H9 (cell line): ENCODE results near the gene NFYB. TPM values are rescaled to one million over a fixed set of nuclear protein-coding genes. Genes with fewer than 3 reads are reported as not detected.
A peak's percentile ranks its signal among the peaks of the same experiment; 100 is the strongest.
"Not testable (repeated sequence)": the region's sequence is repeated elsewhere in the genome, so short reads cannot be mapped to it uniquely, and the experiment has no call there.

Experiments
- DNase-seq: peaks from one replicate; pipeline ENCODE4 v3.0.0-alpha.2; 2017
- H2AFZ ChIP-seq: one replicate; pipeline ENCODE4 v1.6.1; 2013; ENCODE audit warnings: mild to moderate bottlenecking, low read length, control low read depth, moderate library complexity
- H2AK5ac ChIP-seq: 2 replicates; pipeline ENCODE4 v1.6.1; 2013; ENCODE audit warnings: low read length, control low read depth, mixed read lengths; ENCODE audit not compliant: insufficient read length
- H2BK120ac ChIP-seq: one replicate; pipeline ENCODE4 v1.6.1; 2013; ENCODE audit warnings: low read depth, mild to moderate bottlenecking, low read length, control low read depth, inconsistent platforms; ENCODE audit not compliant: poor library complexity, severe bottlenecking
- H2BK12ac ChIP-seq: 2 replicates; pipeline ENCODE4 v1.6.1; 2013; ENCODE audit warnings: low read length, control low read depth, mixed read lengths, low read depth; ENCODE audit not compliant: insufficient read length
- H2BK15ac ChIP-seq: 2 replicates; pipeline ENCODE4 v1.6.1; 2013; ENCODE audit warnings: low read depth, low read length, control low read depth
- H2BK20ac ChIP-seq: one replicate; pipeline ENCODE4 v1.6.1; 2013; ENCODE audit warnings: low read depth, mild to moderate bottlenecking, low read length, control low read depth, inconsistent platforms; ENCODE audit not compliant: poor library complexity, severe bottlenecking
- H2BK5ac ChIP-seq: 2 replicates; pipeline ENCODE4 v1.6.1; 2013; ENCODE audit warnings: low read length, control low read depth, mixed read lengths; ENCODE audit not compliant: insufficient read length
- H3K14ac ChIP-seq: 2 replicates; pipeline ENCODE4 v1.6.1; 2013; ENCODE audit warnings: low read length, control low read depth; ENCODE audit not compliant: insufficient read depth
- H3K18ac ChIP-seq: 2 replicates; pipeline ENCODE4 v1.6.1; 2013; ENCODE audit warnings: low read depth, mild to moderate bottlenecking, mixed read lengths, low read length, control low read depth; ENCODE audit not compliant: insufficient read length
- H3K23ac ChIP-seq: 2 replicates; pipeline ENCODE4 v1.6.1; 2013; ENCODE audit warnings: low read length, control low read depth, mixed read lengths, low read depth; ENCODE audit not compliant: insufficient read length
- H3K23me2 ChIP-seq: 2 replicates; pipeline ENCODE4 v1.6.1; 2013; ENCODE audit warnings: low read depth, mild to moderate bottlenecking, mixed read lengths, low read length, control low read depth; ENCODE audit not compliant: insufficient read length, poor library complexity, severe bottlenecking
- H3K27ac ChIP-seq: 2 replicates; pipeline ENCODE4 v1.5.1; 2013; ENCODE audit warnings: low read length, control low read depth, mixed read lengths, low read depth; ENCODE audit not compliant: insufficient read length
- H3K27me3 ChIP-seq: 2 replicates; pipeline ENCODE4 v1.6.1; 2013; ENCODE audit warnings: low read length, control low read depth, inconsistent platforms; ENCODE audit not compliant: insufficient read depth
- H3K4ac ChIP-seq: 2 replicates; pipeline ENCODE4 v1.6.1; 2013; ENCODE audit warnings: low read depth, mild to moderate bottlenecking, control low read depth, inconsistent platforms, low read length, moderate library complexity
- H3K4me1 ChIP-seq: 2 replicates; pipeline ENCODE4 v1.6.1; 2013; ENCODE audit warnings: low read length, control low read depth, inconsistent platforms; ENCODE audit not compliant: insufficient read depth
- H3K4me2 ChIP-seq: 2 replicates; pipeline ENCODE4 v1.6.1; 2013; ENCODE audit warnings: low read length, control low read depth, mixed read lengths; ENCODE audit not compliant: insufficient read length, insufficient read depth
- H3K56ac ChIP-seq: 2 replicates; pipeline ENCODE4 v1.6.1; 2013; ENCODE audit warnings: low read depth, mild to moderate bottlenecking, mixed read lengths, low read length, control low read depth; ENCODE audit not compliant: insufficient read length
- H3K79me1 ChIP-seq: 2 replicates; pipeline ENCODE4 v1.6.1; 2013; ENCODE audit warnings: low read depth, mild to moderate bottlenecking, moderate library complexity, low read length, control low read depth, inconsistent platforms; ENCODE audit not compliant: insufficient read depth, poor library complexity, severe bottlenecking
- H3K79me2 ChIP-seq: 2 replicates; pipeline ENCODE4 v1.6.1; 2013; ENCODE audit warnings: low read length, control low read depth, inconsistent platforms; ENCODE audit not compliant: insufficient read depth
- H3K9ac ChIP-seq: 2 replicates; pipeline ENCODE4 v1.6.1; 2013; ENCODE audit warnings: low read length, control low read depth, mixed read lengths; ENCODE audit not compliant: insufficient read length; ENCODE audit errors: extremely low read depth
- H3K9me3 ChIP-seq: one replicate; pipeline ENCODE4 v1.6.1; 2013; ENCODE audit warnings: low read depth, low read length, inconsistent platforms; ENCODE audit not compliant: control insufficient read depth
- H3T11ph ChIP-seq: one replicate; pipeline ENCODE4 v1.6.1; 2013; ENCODE audit warnings: mild to moderate bottlenecking, low read length, control low read depth, inconsistent platforms
- H4K20me1 ChIP-seq: one replicate; pipeline ENCODE4 v1.6.1; 2013; ENCODE audit not compliant: control insufficient read depth, insufficient read length, insufficient read depth
- H4K5ac ChIP-seq: 2 replicates; pipeline ENCODE4 v1.6.1; 2013; ENCODE audit warnings: low read depth, mild to moderate bottlenecking, mixed read lengths, low read length, control low read depth; ENCODE audit not compliant: insufficient read length
- H4K8ac ChIP-seq: replicated peaks from 2 replicates; pipeline ENCODE4 v1.6.1; 2013; ENCODE audit warnings: low read length, control low read depth, mixed read lengths, low read depth; ENCODE audit not compliant: insufficient read length
- H4K91ac ChIP-seq: 2 replicates; pipeline ENCODE4 v1.6.1; 2013; ENCODE audit warnings: low read depth, mild to moderate bottlenecking, moderate library complexity, mixed read lengths, low read length, control low read depth; ENCODE audit not compliant: insufficient read length
- H3K27ac Mint-ChIP-seq, 3 experiments: 2 replicates in 2 of 3; 3 replicates in 1 of 3; pipeline ENCODE4 v1.8.0; 2020 to 2021; ENCODE audit warnings: mixed read lengths in 3 of 3, mild to moderate bottlenecking in 1 of 3, moderate library complexity in 1 of 3
- H3K27me3 Mint-ChIP-seq: 2 replicates; pipeline ENCODE4 v1.8.0; 2021; ENCODE audit warnings: low read depth, mild to moderate bottlenecking, moderate library complexity, mixed read lengths
- H3K36me3 Mint-ChIP-seq, 3 experiments: 2 replicates in 2 of 3; 3 replicates in 1 of 3; pipeline ENCODE4 v1.8.0; 2020 to 2021; ENCODE audit warnings: low read depth in 3 of 3, mixed read lengths in 3 of 3; ENCODE audit not compliant: insufficient read depth in 1 of 3
- H3K4me1 Mint-ChIP-seq, 2 experiments: 2 replicates each; pipeline ENCODE4 v1.8.0; 2020; ENCODE audit warnings: mixed read lengths in 2 of 2
- H3K4me3 Mint-ChIP-seq, 2 experiments: 2 replicates in 1 of 2; 3 replicates in 1 of 2; pipeline ENCODE4 v1.8.0; 2020 to 2021; ENCODE audit warnings: mild to moderate bottlenecking in 2 of 2, mixed read lengths in 2 of 2, moderate library complexity in 1 of 2
- H3K9me3 Mint-ChIP-seq, 2 experiments: 2 replicates in 1 of 2; 3 replicates in 1 of 2; pipeline ENCODE4 v1.8.0; 2020; ENCODE audit warnings: mild to moderate bottlenecking in 2 of 2, mixed read lengths in 2 of 2, moderate library complexity in 1 of 2
- CTCF ChIP-seq: fragments of 200-600 bp; sonication (generic); conservative IDR thresholded peaks from 3 replicates; pipeline ENCODE4 v1.8.0; 2021; ENCODE audit warnings: antibody characterized with exemption, mild to moderate bottlenecking
- WGBS: extraction: QIAGEN DNeasy Blood & Tissue Kit; methylation state at CpG from one replicate; pipeline ENCODE4 v1.1.7; 2013; ENCODE audit warnings: missing lambda C conversion rate, low lambda C conversion rate, mixed read lengths; ENCODE audit not compliant: insufficient read length; ENCODE audit errors: extremely low coverage; 5-methylcytosine and 5-hydroxymethylcytosine counted together
- total RNA-seq: library from RNA; stranded (reverse); gene quantifications from 2 replicates; pipeline ENCODE4 v1.2.1, GENCODE V29; 2021

The NFYB gene
- total RNA-seq, 1 experiment from 2014 or later = 52.5 TPM

- no peak for TF ChIP-seq CTCF
- no peak overlapping the region for H2BK5ac ChIP-seq
- DNase-seq = no peak
- WGBS = no CpG with 5 or more reads among the region's 10 CpGs
- H3K27me3 ChIP-seq = no peaks in the 10 kb centered on the region
- no peaks in the 10 kb centered on the region for H3K36me3 Mint-ChIP-seq
- peaks cover 2% of the 10 kb centered on the region for H3K27me3 Mint-ChIP-seq
- no peak overlapping the region for H4K8ac ChIP-seq
- H3K56ac ChIP-seq = no peak overlapping the region
- H3K9me3 ChIP-seq = no peaks in the 10 kb centered on the region
- H2AK5ac ChIP-seq = no peak overlapping the region
- H2BK12ac ChIP-seq = no peak overlapping the region
- H4K5ac ChIP-seq = no peak overlapping the region
- H3K4me1 ChIP-seq = no peaks in the 10 kb centered on the region
- no peak overlapping the region for H3K23ac ChIP-seq
- H3K23me2 ChIP-seq = no peaks in the 10 kb centered on the region
- no peaks in the 10 kb centered on the region for H4K20me1 ChIP-seq
- no peak overlapping the region for H2AFZ ChIP-seq
- no peak overlapping the region for H2BK15ac ChIP-seq
- no peak overlapping the region for H3K27ac Mint-ChIP-seq
- no peaks in the 10 kb centered on the region for H3K79me1 ChIP-seq
- no peaks in the 10 kb centered on the region for H3K79me2 ChIP-seq
- H3K14ac ChIP-seq = no peak overlapping the region
- H3K4me1 Mint-ChIP-seq = peaks cover 0 to 3% of the 10 kb centered on the region in 2 experiments; a peak in 1 of 4 replicates
- H2BK120ac ChIP-seq = no peak overlapping the region
- no peak overlapping the region for H3K4ac ChIP-seq
- no peak overlapping the region for H3K9ac ChIP-seq
- no peak overlapping the region for H3K18ac ChIP-seq
- no peak overlapping the region for H3K4me3 Mint-ChIP-seq
- H3K27ac ChIP-seq = no peak overlapping the region
- H3K9me3 Mint-ChIP-seq = no peaks in the 10 kb centered on the region
- H3K4me2 ChIP-seq = no peak overlapping the region
- no peak overlapping the region for H3T11ph ChIP-seq
- no peak overlapping the region for H2BK20ac ChIP-seq
- H4K91ac ChIP-seq = no peak overlapping the region
Observed at GRCh38 chr12:104175726-104176247, 37.8 kb upstream of the NFYB start.

GRCh38 chr12:104173804-104174203, 35.8 kb upstream of the NFYB start:
- DNase-seq, H2BK15ac ChIP-seq, H3K79me1 ChIP-seq, H2BK20ac ChIP-seq, H4K8ac ChIP-seq, H4K20me1 ChIP-seq, H3K27ac ChIP-seq, H3K23me2 ChIP-seq, H3K9me3 Mint-ChIP-seq, H3K27me3 Mint-ChIP-seq, H3K4ac ChIP-seq, H2BK12ac ChIP-seq, H3K9ac ChIP-seq, H3K56ac ChIP-seq, H3K4me1 ChIP-seq, H3K4me2 ChIP-seq, H3K14ac ChIP-seq, H3K79me2 ChIP-seq, H3K4me3 Mint-ChIP-seq, H3T11ph ChIP-seq, H3K9me3 ChIP-seq, H4K5ac ChIP-seq, H2BK5ac ChIP-seq, H3K4me1 Mint-ChIP-seq, H4K91ac ChIP-seq, H2AFZ ChIP-seq, H2AK5ac ChIP-seq, H3K36me3 Mint-ChIP-seq, H2BK120ac ChIP-seq, H3K27me3 ChIP-seq, H3K18ac ChIP-seq, H3K23ac ChIP-seq: not testable (repeated sequence)
- WGBS = no CpG with 5 or more reads among the region's 5 CpGs
- peak overlapping the region in 1 of 3 experiments; percentile 35; a peak in 1 of 7 replicates for H3K27ac Mint-ChIP-seq
